OCI-LY7 (cell line): ENCODE measurements around the gene HMGB3. TPM values are rescaled to one million over a fixed set of nuclear protein-coding genes. Genes with fewer than 3 reads are reported as not detected.

Experiments
- BruUV-seq: library from RNA; stranded (reverse); fragments of 400-500 nt; replicated peaks from 2 replicates; lab custom pipeline; 2021; lab: Mats Ljungman, UMichigan
- CTCF ChIA-PET: fragments of 300-600 bp; sonication (Branson Sonifier 250); formaldehyde crosslinking; loops from one replicate; lab custom pipeline; 2022; ENCODE audit warnings: antibody characterized with exemption; ENCODE audit not compliant: unreplicated experiment; lab: Charles Lee
- POLR2A ChIA-PET: fragments of 300-600 bp; sonication (Branson Sonifier 250); formaldehyde crosslinking; loops from one replicate; lab custom pipeline; 2022; ENCODE audit warnings: antibody characterized with exemption; lab: Charles Lee
- DNase-seq: peaks from one replicate; pipeline ENCODE4 v3.0.0-alpha.2; 2015; ENCODE audit warnings: low spot score
- H2AFZ ChIP-seq: fragments of 200-600 bp; sonication (generic), shearing (Covaris generic); 2 replicates; pipeline ENCODE4 v1.6.1; 2014; ENCODE audit warnings: mild to moderate bottlenecking, antibody characterized with exemption, low read length, moderate library complexity
- H3K27ac ChIP-seq: fragments of 200-600 bp; sonication (generic); 2 replicates; pipeline ENCODE4 v1.5.1; 2014; ENCODE audit warnings: mixed run types, low read depth, mild to moderate bottlenecking, moderate library complexity, low read length, inconsistent platforms; ENCODE audit not compliant: poor library complexity, severe bottlenecking
- H3K36me3 ChIP-seq: fragments of 200-600 bp; sonication (generic); 2 replicates; pipeline ENCODE4 v1.6.1; 2014; ENCODE audit warnings: mild to moderate bottlenecking, antibody characterized with exemption, low read length, moderate library complexity, mixed read lengths; ENCODE audit not compliant: insufficient read depth
- H3K4me1 ChIP-seq: fragments of 200-600 bp; sonication (generic); 2 replicates; pipeline ENCODE4 v1.5.1; 2014; ENCODE audit warnings: mild to moderate bottlenecking, low read length; ENCODE audit not compliant: insufficient read depth, poor library complexity, severe bottlenecking
- H3K4me2 ChIP-seq: fragments of 200-600 bp; sonication (generic); 2 replicates; pipeline ENCODE4 v1.6.1; 2014; ENCODE audit warnings: mild to moderate bottlenecking, low read length
- H3K4me3 ChIP-seq: fragments of 200-600 bp; sonication (generic); 2 replicates; pipeline ENCODE4 v1.5.1; 2014; ENCODE audit warnings: mild to moderate bottlenecking, low read depth, low read length; ENCODE audit not compliant: poor library complexity, severe bottlenecking
- H3K79me2 ChIP-seq: fragments of 200-600 bp; sonication (generic); 2 replicates; pipeline ENCODE4 v1.6.1; 2016; ENCODE audit warnings: low read depth, mild to moderate bottlenecking, low read length, moderate library complexity, mixed read lengths; ENCODE audit not compliant: insufficient read depth
- H3K9me2 ChIP-seq: fragments of 200-600 bp; sonication (generic); 2 replicates; pipeline ENCODE4 v1.6.1; 2016; ENCODE audit warnings: mild to moderate bottlenecking, low read length, mixed read lengths; ENCODE audit not compliant: insufficient read depth
- H3K9me3 ChIP-seq: fragments of 200-600 bp; sonication (generic); 2 replicates; pipeline ENCODE4 v1.6.1; 2014; ENCODE audit warnings: mild to moderate bottlenecking, mixed run types, low read length, mixed read lengths
- H4K20me1 ChIP-seq: fragments of 200-600 bp; sonication (generic); 2 replicates; pipeline ENCODE4 v1.6.1; 2014; ENCODE audit warnings: mild to moderate bottlenecking, antibody characterized with exemption, low read length, moderate library complexity, mixed read lengths; ENCODE audit not compliant: insufficient read depth
- CTCF ChIP-seq: fragments of 200-600 bp; sonication (generic); conservative IDR thresholded peaks from 2 replicates; pipeline ENCODE4 v1.5.1; 2014; ENCODE audit warnings: mild to moderate bottlenecking, antibody characterized with exemption, low read length, moderate library complexity, mixed read lengths
- EZH2phosphoT487 ChIP-seq: fragments of 200-600 bp; sonication (generic); IDR thresholded peaks from 2 replicates; pipeline ENCODE4 v1.6.1; 2018; ENCODE audit warnings: low read depth, borderline replicate concordance, mild to moderate bottlenecking, mixed run types, antibody characterized with exemption, low read length, moderate library complexity, mixed read lengths
- intact Hi-C: fragments of 100-400 bp; cut with micrococcal nuclease; formaldehyde crosslinking; loops from one replicate; pipeline ENCODE4 v1.10.0; 2022; ENCODE audit not compliant: unreplicated experiment
- total RNA-seq, 2 experiments: library from RNA; depleted of rRNA in 1 of 2; stranded (reverse); fragments of >200 nt in 1 of 2; shearing (Covaris generic) in 1 of 2; gene quantifications; 2 replicates each; pipeline ENCODE4 v1.2.3, GENCODE V29; 2014 to 2022

HMGB3 gene
- total RNA-seq, 2 experiments from 2014 or later: 28.3 to 94.3 TPM

- POLR2A ChIA-PET: no interaction called here
- H3K36me3 ChIP-seq: no peaks in the 10 kb centered on the region
- TF ChIP-seq EZH2phosphoT487: no peak
- TF ChIP-seq CTCF: no peak
- H3K9me3 ChIP-seq: no peaks in the 10 kb centered on the region
- no TSS peak for BruUV-seq
- H4K20me1 ChIP-seq: no peaks in the 10 kb centered on the region
- H3K4me3 ChIP-seq: no peak overlapping the region
- H3K4me2 ChIP-seq: no peak overlapping the region
- H2AFZ ChIP-seq: no peak overlapping the region
- H3K9me2 ChIP-seq: no peaks in the 10 kb centered on the region
- peaks cover 3% of the 10 kb centered on the region for H3K4me1 ChIP-seq
- no peak overlapping the region for H3K27ac ChIP-seq
- DNase-seq: no peak
- intact Hi-C loops: no loop called here
- CTCF ChIA-PET: no interaction called here
- H3K79me2 ChIP-seq: no peaks in the 10 kb centered on the region
Measured at GRCh38 chrX:150977411-150978162, 5.5 kb upstream of the HMGB3 start.

- no peak for TF ChIP-seq CTCF
- TF ChIP-seq EZH2phosphoT487: no peak
- H3K27ac ChIP-seq: no peak overlapping the region
- POLR2A ChIA-PET: no interaction called here
- H3K9me2 ChIP-seq: no peaks in the 10 kb centered on the region
- H3K4me3 ChIP-seq: no peak overlapping the region
- H2AFZ ChIP-seq: no peak overlapping the region
- H3K36me3 ChIP-seq: no peaks in the 10 kb centered on the region
- peaks cover 9% of the 10 kb centered on the region for H3K4me1 ChIP-seq
- DNase-seq: no peak
- no peaks in the 10 kb centered on the region for H3K9me3 ChIP-seq
- peaks cover 7% of the 10 kb centered on the region; the same call in 1 of the 2 replicates for H4K20me1 ChIP-seq
- intact Hi-C loops: loop anchor here (5.0 kb wide), 3 partner anchors 208 to 417 kb away; partner anchors contain the start of genes MTMR1 and VMA21
- CTCF ChIA-PET: no interaction called here
- H3K4me2 ChIP-seq: no peak overlapping the region
- H3K79me2 ChIP-seq: peaks cover 7% of the 10 kb centered on the region
- no TSS peak for BruUV-seq
Measured at GRCh38 chrX:150980186-150980585, 2.9 kb upstream of the HMGB3 start.

GRCh38 chrX:150980711-150981110 is 2.4 kb upstream of the HMGB3 start:
- BruUV-seq: no TSS peak
- ChIA-PET CTCF (no interaction called here), POLR2A (no interaction called here)
- Histone ChIP-seq H4K20me1 (peaks cover 11% of the 10 kb centered on the region; the same call in 1 of the 2 replicates), H3K9me3 (no peaks in the 10 kb centered on the region), H3K79me2 (peaks cover 12% of the 10 kb centered on the region), H2AFZ (no peak overlapping the region), H3K4me1 (peaks cover 13% of the 10 kb centered on the region), H3K4me2 (no peak overlapping the region), H3K4me3 (no peak overlapping the region), H3K36me3 (peaks cover under 1% of the 10 kb centered on the region; the same call in 1 of the 2 replicates), H3K9me2 (no peaks in the 10 kb centered on the region), H3K27ac (no peak overlapping the region)
- intact Hi-C loops: loop anchor here (5.0 kb wide), 3 partner anchors 208 to 417 kb away; partner anchors contain the start of genes MTMR1 and VMA21
- TF ChIP-seq CTCF (no peak), EZH2phosphoT487 (no peak)
- DNase-seq: no peak
